GM23338 (cell line): Measurements from ENCODE around the gene VPS8.

ENCODE experiments used
- CREB1 ChIP-seq: fragments of 250-450 bp; sonication (Bioruptor Pico); IDR thresholded peaks from 2 replicates; pipeline ENCODE4 v1.5.0; 2020; ENCODE audit warnings: low read depth, mild to moderate bottlenecking, moderate library complexity
- CTCF ChIP-seq, 2 experiments: fragments of 200-600 bp in 1 of 2; sonication (generic) in 1 of 2; conservative IDR thresholded peaks; 2 replicates each; pipeline versions ENCODE4 v1.5.1 to v1.6.1; 2016 to 2017; ENCODE audit warnings: antibody characterized with exemption in 2 of 2, low read depth in 2 of 2, mild to moderate bottlenecking in 2 of 2, moderate library complexity in 1 of 2
- ETS1 ChIP-seq: IDR thresholded peaks from 2 replicates; pipeline ENCODE4 v1.6.1; 2016; ENCODE audit warnings: antibody characterized with exemption
- EZH2 ChIP-seq: fragments of 200-600 bp; sonication (generic); IDR thresholded peaks from one replicate; pipeline ENCODE4 v1.8.0; 2017; ENCODE audit warnings: antibody characterized with exemption, mild to moderate bottlenecking, low read depth; ENCODE audit not compliant: unreplicated experiment
- EZH2phosphoT487 ChIP-seq: fragments of 200-600 bp; sonication (generic); IDR thresholded peaks from one replicate; pipeline ENCODE4 v1.8.1; 2018; ENCODE audit warnings: antibody characterized with exemption; ENCODE audit not compliant: unreplicated experiment
- JUNB ChIP-seq: IDR thresholded peaks from one replicate; pipeline ENCODE4 v1.6.1; 2016; ENCODE audit warnings: antibody characterized with exemption; ENCODE audit not compliant: unreplicated experiment
- POLR2AphosphoS5 ChIP-seq: IDR thresholded peaks from 2 replicates; pipeline ENCODE4 v1.6.1; 2016; ENCODE audit warnings: antibody characterized with exemption, low read depth
- STAT1 ChIP-seq: IDR thresholded peaks from one replicate; pipeline ENCODE4 v1.6.1; 2016; ENCODE audit warnings: antibody characterized with exemption; ENCODE audit not compliant: unreplicated experiment

- no peak for TF ChIP-seq CTCF (conservative IDR thresholded peaks at IDR 0.05; ENCODE audit: low read depth in 2 of 2)
- TF ChIP-seq ETS1: no peak
- no peak for TF ChIP-seq EZH2
- TF ChIP-seq POLR2AphosphoS5: no peak
- TF ChIP-seq STAT1: no peak
- TF ChIP-seq CREB1: no peak
- no peak for TF ChIP-seq EZH2phosphoT487
- no peak for TF ChIP-seq JUNB
These were observed 3.3 kb downstream of the VPS8 start for GRCh38 chr3:184815046-184815930.
